NCI-H128 (cell line): ENCODE results near the gene TMEM132C.

Source experiments
- DNase-seq: peaks from one replicate; lab custom pipeline; 2025; ENCODE audit not compliant: unreplicated experiment; lab: John Stamatoyannopoulos, UW

Gene TMEM132C

GRCh38 chr12:128337431-128338170 is 70.6 kb downstream of the TMEM132C start:
- no peak for DNase-seq

- DNase-seq: no peak
Observed at GRCh38 chr12:128338386-128339125, 71.6 kb downstream of the TMEM132C start.

GRCh38 chr12:128339126-128339520 is 72.2 kb downstream of the TMEM132C start:
- DNase-seq: no peak

- no peak for DNase-seq
Observed at GRCh38 chr12:128339631-128340030, 72.7 kb downstream of the TMEM132C start.

- no peak for DNase-seq
Observed at GRCh38 chr12:128353301-128353700, 86.3 kb downstream of the TMEM132C start.

GRCh38 chr12:128356547-128356946 is 89.6 kb downstream of the TMEM132C start:
- no peak for DNase-seq

GRCh38 chr12:128361400-128361995 is 94.5 kb downstream of the TMEM132C start:
- DNase-seq: no peak

GRCh38 chr12:128365032-128365431 is 98.1 kb downstream of the TMEM132C start:
- no peak for DNase-seq

- DNase-seq: no peak
Observed at GRCh38 chr12:128365651-128366231, 98.8 kb downstream of the TMEM132C start.

GRCh38 chr12:128367961-128368360 is 101.0 kb downstream of the TMEM132C start:
- no peak for DNase-seq

- DNase-seq: no peak
Observed at GRCh38 chr12:128381541-128381940, 114.6 kb downstream of the TMEM132C start.

GRCh38 chr12:128381946-128382345 is 115.0 kb downstream of the TMEM132C start:
- DNase-seq: no peak

GRCh38 chr12:128382946-128383345 is 116.0 kb downstream of the TMEM132C start:
- no peak for DNase-seq

GRCh38 chr12:128383357-128383937 is 116.5 kb downstream of the TMEM132C start:
- DNase-seq: no peak

- DNase-seq: no peak
Observed at GRCh38 chr12:128385736-128386135, 118.8 kb downstream of the TMEM132C start.

- DNase-seq: no peak
Observed at GRCh38 chr12:128387811-128388422, 120.9 kb downstream of the TMEM132C start.

- DNase-seq: peak; percentile 55
Observed at GRCh38 chr12:128388461-128389000, 121.6 kb downstream of the TMEM132C start.

- no peak for DNase-seq
Observed at GRCh38 chr12:128393346-128393745, 126.4 kb downstream of the TMEM132C start.

GRCh38 chr12:128394137-128394536 is 127.2 kb downstream of the TMEM132C start:
- DNase-seq: no peak

- no peak for DNase-seq
Observed at GRCh38 chr12:128399253-128399652, 132.3 kb downstream of the TMEM132C start.
